Astrocyte of the hippocampus (primary cell): Measurements from ENCODE around the gene CASKIN1.
"Not testable (repeated sequence)": the region's sequence is repeated elsewhere in the genome, so short reads cannot be mapped to it uniquely, and the experiment has no call there.

Source experiments
- DNase-seq: peaks from one replicate; pipeline ENCODE4 v3.0.0; 2011; ENCODE audit warnings: low read depth, low spot score

The CASKIN1 gene

DNA sequence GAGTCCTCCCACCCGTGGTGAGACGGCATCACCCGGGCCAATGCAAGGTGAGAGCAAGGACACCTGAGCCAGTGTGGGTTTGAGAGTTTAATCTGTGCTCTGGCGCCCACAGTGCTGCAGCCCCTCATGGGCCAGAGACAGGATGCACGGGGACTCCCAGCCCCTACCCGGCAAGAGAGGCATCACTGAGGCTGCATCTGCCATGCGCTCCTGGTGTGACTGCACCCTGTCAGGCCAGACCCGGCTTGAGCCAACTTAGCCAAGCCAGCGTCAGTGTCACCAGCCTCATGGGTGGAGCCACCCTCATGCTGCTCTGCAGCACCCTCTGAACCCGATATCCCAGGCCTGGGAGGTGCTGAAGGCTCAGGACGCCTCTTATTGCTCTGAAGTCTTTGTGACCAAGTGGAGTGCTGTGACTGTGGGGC, 15.5 kb upstream of the CASKIN1 start:
- no peak for DNase-seq

DNA sequence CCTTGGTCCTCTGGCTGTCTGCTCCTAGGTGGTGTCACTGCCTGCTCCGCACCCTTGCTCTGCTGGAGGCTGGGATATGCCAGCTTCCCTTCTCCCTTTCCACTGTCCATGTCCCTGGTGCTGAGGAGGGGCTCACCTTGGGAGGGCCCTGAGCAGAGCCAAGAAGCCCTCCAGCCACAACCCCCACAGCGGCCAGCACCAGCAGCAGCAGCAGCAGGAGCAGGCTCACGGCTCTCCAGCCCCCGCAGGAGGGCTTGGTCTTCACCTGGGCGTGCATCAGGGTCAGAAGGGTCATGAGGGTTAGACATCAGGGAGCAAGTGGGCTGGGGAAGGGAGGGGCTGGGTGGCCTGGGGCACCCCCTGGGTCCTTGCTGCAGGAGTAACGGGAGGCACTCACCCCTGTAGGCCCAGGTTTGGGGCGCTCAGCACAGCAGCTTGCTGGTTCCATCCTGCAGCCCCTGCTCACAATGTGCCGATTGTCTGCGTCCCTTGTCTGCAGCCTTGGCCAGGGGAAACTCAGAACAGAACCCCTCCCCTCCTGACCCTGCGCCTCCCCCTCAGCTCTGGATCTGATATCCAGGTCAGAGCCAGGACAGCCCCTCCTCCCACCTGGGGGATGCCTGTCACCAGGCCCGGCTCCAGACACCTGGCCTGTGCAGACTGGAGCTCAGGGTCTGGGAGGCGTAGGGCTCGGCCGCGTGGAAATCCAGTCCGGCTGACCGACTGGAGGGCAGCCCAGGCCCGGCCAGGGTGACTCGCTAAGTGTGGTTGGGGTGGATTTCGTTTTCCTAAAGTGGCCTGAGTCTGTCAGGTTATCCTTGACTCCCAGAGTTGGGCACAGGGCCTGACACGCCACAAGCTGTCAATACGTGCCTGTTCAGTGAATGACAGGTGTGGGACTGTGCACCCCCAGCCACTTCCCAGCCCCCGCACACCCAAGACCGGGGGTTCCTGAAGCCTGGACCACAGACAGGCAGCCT, 14.3 kb upstream of the CASKIN1 start, which contains the start of gene BRICD5:
Gene BRICD5 (minus strand): TSS at position 478 of the 980 bp plus-strand sequence. CDS start 30 bp downstream, at position 448.
- no peak for DNase-seq

GRCh38 chr16:2210009-2210332, 13.6 kb upstream of the CASKIN1 start:
- no peak for DNase-seq

- DNase-seq: no peak
These were observed 13.0 kb upstream of the CASKIN1 start for GRCh38 chr16:2209258-2210008.

DNA sequence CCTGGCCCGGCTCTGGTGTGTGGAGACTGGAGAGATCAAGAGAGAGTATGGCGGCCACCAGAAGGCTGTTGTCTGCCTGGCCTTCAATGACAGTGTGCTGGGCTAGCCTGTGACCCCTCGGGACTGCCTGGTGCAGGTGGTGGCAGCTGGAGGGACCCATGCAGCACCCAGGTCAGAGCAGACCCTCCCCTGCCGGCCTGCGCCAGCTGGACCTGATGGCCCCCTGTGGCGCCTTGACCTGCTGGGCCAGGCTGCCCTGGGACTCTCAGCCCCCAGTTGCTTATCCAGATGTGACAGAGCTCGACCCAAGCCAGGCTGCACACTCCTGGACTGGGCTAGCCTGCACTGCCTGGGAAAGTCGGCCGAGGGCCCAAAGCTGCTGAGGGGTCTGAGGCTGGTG, 12.4 kb upstream of the CASKIN1 start:
- no peak for DNase-seq

- no peak for DNase-seq
These were observed 11.9 kb upstream of the CASKIN1 start for GRCh38 chr16:2208308-2208707.

DNA sequence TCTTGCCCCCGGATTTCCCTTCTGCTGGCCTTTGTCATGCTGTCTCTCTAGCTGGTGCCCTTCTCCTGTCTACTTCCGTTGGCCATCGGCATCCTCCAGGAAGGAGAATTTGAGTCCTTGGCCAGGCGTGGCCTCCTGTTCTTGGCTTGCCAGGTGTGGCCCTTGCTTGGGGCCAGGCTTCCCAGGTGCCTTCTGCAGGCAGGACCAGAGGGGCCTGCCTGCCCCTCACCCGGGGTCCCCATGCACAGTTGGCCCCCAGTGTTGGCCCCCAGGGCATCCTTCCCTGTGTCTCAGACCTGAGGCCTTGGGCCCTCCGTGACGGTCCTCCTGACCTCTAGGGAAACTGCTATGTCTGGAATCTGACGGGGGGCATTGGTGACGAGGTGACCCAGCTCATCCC, 11.5 kb upstream of the CASKIN1 start:
- no peak for DNase-seq

- no peak for DNase-seq
These were observed 10.5 kb upstream of the CASKIN1 start for GRCh38 chr16:2206780-2207433.

GRCh38 chr16:2206420-2206779, 10.0 kb upstream of the CASKIN1 start:
- DNase-seq: no peak

- no peak for DNase-seq
These were observed 9.5 kb upstream of the CASKIN1 start for GRCh38 chr16:2205967-2206313.

- DNase-seq: peak; percentile 95
These were observed 8.9 kb upstream of the CASKIN1 start, which contains the start of gene MLST8 for GRCh38 chr16:2205104-2205966. MLST8 (plus strand) TSS chr16:2205454; CDS start chr16:2206086, 632 bp downstream.

DNA sequence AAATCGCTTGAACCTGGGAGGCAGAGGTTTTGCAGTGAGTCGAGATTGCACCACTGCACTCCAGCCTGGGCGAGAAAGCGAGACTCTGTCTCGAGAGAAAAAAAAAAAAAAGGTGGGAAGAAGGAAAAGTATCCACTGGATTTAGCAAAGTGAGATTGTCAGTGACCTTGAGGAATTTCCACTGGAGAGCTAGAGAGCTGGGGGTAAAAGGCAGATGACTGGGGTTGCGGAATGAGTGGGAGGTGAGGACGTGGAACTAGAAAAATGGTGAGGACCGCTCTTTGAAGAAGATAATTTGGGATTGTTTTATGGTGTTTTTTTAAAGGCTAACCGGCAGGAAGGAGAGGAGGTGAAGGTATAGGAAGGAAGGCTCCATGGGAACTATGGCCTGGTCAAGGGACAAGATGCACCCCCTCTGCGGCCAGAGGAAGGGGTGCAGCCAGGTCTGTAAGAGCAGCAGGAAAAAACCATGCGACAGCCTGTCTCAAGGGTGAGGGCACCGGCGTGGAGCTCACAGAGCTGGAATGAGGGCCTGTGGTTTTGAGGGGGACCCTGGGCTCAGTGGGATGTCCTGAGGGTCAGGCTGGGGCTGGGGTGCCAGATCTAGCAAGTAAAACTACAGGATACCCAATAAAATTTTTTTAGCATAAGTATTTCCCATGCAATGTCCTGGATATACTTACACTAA, 8.2 kb upstream of the CASKIN1 start:
- no peak for DNase-seq

GRCh38 chr16:2203119-2203688, 6.8 kb upstream of the CASKIN1 start:
- not testable (repeated sequence) for DNase-seq

GRCh38 chr16:2200313-2200712, 3.9 kb upstream of the CASKIN1 start:
- DNase-seq: no peak

DNA sequence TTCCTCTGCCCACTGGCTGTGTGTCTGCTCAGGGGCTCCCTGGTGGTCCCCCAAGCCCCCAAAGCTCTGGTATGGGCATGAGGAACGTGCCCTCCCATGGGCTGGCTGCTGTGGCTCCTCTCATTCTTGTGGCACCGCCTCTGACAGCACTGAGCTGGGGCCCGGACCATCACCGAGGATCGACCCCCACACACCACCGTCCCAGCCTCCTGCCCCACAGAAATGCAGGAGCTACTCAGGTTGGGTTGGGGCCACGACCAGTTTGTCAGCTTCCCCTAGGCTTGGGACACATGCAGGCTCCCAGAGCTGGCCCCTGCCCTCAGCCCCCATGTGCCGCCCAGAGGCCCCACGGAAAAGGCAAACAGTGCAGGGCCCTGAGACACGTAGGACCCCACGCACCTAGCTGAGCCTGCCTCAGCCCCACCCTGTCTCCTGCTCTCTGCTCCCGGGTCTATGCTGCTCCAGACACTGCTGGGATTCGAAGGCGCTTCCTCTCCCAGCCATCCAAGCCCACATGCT, 3.3 kb upstream of the CASKIN1 start:
- DNase-seq: no peak

DNA sequence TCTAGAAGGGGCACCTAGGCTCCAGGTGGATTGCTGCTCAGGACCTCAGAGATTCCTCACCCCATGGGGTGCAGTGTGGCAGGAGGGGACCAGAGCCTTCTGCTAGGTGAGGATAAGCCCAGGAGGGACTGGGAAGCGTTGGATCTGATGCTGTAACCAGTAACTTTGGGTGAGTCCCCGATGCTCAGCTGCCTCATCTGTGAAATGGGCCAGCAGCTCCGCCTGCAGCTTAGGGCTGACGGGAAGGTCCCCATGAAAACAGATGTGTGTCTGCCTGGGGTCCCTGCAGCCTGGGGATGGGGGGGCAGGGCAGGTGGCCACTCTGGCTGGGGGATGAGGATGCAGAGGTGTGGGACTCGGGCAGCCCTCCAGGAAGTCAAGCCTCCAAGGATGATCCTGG, 2.7 kb upstream of the CASKIN1 start:
- DNase-seq: no peak

DNA sequence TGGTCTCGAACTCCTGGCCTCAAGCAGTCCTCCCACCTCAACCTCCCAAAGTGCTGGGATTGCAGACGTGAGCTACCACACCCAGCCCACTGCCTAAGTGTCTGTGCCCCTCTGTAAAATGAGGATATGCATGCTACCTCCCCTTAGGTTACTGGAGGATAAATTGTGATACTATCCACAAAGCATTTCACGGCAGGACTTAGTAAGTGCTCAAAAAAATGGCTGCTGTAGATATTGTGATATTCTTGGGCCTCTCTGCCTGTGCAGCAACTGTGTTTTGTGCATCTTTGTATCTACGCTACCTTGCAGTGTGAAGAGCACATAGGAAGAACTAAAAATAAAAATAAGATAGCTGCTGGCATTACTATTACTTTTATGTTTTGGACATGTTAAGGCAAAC, 1.9 kb upstream of the CASKIN1 start:
- no peak for DNase-seq

- no peak for DNase-seq
These were observed 1.4 kb upstream of the CASKIN1 start for GRCh38 chr16:2197765-2198164.

DNA sequence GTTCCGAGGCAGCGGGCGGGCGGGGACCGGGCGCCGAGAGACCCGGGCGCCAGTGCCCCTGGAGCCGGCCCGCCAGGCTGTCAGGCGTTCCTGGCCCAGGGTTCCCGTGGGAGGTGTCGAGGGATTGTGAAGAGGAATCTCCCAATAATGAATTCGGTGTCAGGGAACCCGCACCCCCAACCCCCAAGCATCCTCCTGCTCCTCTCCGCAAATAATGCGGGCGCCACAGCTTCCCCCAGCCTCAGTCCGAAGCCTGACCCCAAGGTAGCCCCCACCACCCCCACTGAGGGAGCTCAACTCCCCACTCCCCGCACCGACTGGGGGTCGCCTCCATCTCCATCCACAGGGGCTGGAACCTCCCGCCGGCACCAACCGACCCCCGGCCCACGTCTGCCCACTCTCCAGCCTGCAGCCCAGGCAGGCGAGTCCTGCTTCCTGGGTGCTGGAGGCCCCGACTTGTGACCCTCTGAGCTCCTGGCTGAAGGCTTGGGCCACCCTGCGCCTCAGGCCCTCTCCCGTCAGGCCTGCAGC, 641 bp upstream of the CASKIN1 start:
- no peak for DNase-seq
